ENCODE measurements around the gene SPDYE9.
"Not testable (repeated sequence)": the region's sequence is repeated elsewhere in the genome, so short reads cannot be mapped to it uniquely, and the experiment has no call there.

- TF ChIP-seq CTCF (conservative IDR thresholded peaks at IDR 0.05; ENCODE audit: low read length); EZH2phosphoT487 (IDR thresholded peaks at IDR 0.05; ENCODE audit: borderline replicate concordance, low read depth, low read length): not testable (repeated sequence)
Measured at GRCh38 chr7:73057811-73058210, 28.0 kb downstream of the SPDYE9 start, which contains the start of gene SPDYE11.
